NT2/D1 (cell line): ENCODE measurements around the gene SPRR3.

ENCODE experiments used
- DNase-seq: peaks from one replicate; pipeline ENCODE4 v3.0.0-alpha.2; 2011; ENCODE audit warnings: low read depth, low spot score
- H3K27me3 ChIP-seq: 2 replicates; pipeline ENCODE4 v1.6.0; 2011; ENCODE audit warnings: mild to moderate bottlenecking; ENCODE audit not compliant: insufficient read length, insufficient read depth
- H3K36me3 ChIP-seq: 2 replicates; pipeline ENCODE4 v1.6.1; 2011; ENCODE audit warnings: mild to moderate bottlenecking, low read length, mixed read lengths; ENCODE audit not compliant: insufficient read depth, insufficient read length
- H3K4me1 ChIP-seq: 2 replicates; pipeline ENCODE4 v1.5.1; 2011; ENCODE audit not compliant: insufficient read depth, insufficient read length
- H3K4me3 ChIP-seq: 2 replicates; pipeline ENCODE4 v1.5.1; 2011; ENCODE audit warnings: low read depth; ENCODE audit not compliant: insufficient read length
- H3K9ac ChIP-seq: 2 replicates; pipeline ENCODE4 v1.6.0; 2011; ENCODE audit warnings: low read depth; ENCODE audit not compliant: insufficient read length
- H3K9me3 ChIP-seq: 2 replicates; pipeline ENCODE4 v1.5.1; 2011; ENCODE audit warnings: mild to moderate bottlenecking, low read length; ENCODE audit not compliant: insufficient read depth
- SUZ12 ChIP-seq: IDR thresholded peaks from 2 replicates; pipeline ENCODE4 v1.6.1; 2011; ENCODE audit not compliant: insufficient read length, insufficient read depth; ENCODE audit errors: extremely low read depth
- YY1 ChIP-seq: IDR thresholded peaks from 2 replicates; pipeline ENCODE4 v1.6.1; 2011; ENCODE audit not compliant: insufficient read length, insufficient read depth
- ZNF274 ChIP-seq: IDR thresholded peaks from 2 replicates; pipeline ENCODE4 v1.6.1; 2011; ENCODE audit warnings: mild to moderate bottlenecking, low read depth, low read length

The SPRR3 gene

DNA sequence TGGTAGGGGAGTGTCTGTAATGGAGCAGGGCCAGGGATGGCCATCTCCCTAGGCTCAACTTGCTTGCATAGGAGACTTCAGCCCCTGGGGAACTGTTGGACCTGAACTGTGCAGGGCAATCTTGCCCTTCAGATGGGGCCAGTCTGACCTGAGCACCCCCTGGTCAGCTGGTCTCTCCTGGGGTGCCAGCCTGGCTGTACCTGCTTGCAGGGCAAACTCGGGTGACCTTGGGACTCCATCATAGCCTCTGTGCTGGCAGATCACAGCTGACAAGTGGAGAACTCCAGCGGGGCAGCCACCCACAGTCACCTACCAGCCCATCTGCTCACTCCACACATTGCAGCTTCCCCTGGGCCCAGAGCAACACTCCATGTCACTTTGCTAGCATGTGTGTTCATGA lies 47.7 kb downstream of the SPRR3 start:
- TF ChIP-seq YY1 (no peak), SUZ12 (no peak), ZNF274 (no peak)
- Histone ChIP-seq H3K4me1 (no peaks in the 10 kb centered on the region), H3K9me3 (no peaks in the 10 kb centered on the region), H3K4me3 (no peak overlapping the region), H3K9ac (no peak overlapping the region), H3K27me3 (no peaks in the 10 kb centered on the region), H3K36me3 (no peaks in the 10 kb centered on the region)
- no peak for DNase-seq
